ENCODE results near the gene TUBB1.
"Not testable (repeated sequence)": the region's sequence is repeated elsewhere in the genome, so short reads cannot be mapped to it uniquely, and the experiment has no call there.

Gene TUBB1

DNA sequence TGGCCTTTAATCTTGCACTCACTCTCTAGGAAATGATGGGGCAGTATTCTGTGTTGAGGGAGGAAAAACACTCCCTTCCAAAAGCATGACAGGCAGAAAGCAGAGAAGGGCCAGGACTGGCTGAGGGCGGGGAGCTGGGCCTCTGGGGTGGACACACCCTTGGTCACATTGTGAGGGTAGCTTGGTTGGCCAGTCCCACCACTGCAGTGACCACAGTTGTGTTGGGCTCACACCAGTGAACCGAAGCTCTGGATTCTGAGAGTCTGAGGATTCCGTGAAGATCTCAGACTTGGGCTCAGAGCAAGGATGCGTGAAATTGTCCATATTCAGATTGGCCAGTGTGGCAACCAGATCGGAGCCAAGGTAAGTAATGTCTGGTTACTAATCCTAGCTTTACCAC, at the start of gene TUBB1:
TSS of gene TUBB1 (plus strand) at position 213 of the 400 bp plus-strand sequence. CDS start at position 307, 94 bp downstream.
- DNase-seq (ENCODE audit: low spot score), result no peak

DNA sequence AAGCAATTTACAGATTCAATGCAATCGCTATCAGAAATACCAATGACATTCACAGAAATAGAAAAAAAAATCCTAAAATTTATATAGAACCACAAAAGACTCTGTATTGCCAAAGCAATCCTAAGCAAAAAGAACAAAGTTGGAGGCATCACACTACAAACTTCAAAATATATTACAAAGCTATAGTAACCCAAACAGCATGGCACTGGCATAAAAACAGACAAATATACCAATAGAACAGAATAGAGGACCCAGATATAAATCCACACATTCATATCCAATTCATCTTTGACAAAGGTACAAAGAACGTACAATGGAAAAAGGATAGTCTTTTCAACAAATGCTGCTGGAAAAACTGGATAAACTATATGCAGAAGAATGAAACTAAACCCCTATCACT, 49.8 kb upstream of the TUBB1 start:
- DNase-seq (ENCODE audit: low spot score), result no peak

DNA sequence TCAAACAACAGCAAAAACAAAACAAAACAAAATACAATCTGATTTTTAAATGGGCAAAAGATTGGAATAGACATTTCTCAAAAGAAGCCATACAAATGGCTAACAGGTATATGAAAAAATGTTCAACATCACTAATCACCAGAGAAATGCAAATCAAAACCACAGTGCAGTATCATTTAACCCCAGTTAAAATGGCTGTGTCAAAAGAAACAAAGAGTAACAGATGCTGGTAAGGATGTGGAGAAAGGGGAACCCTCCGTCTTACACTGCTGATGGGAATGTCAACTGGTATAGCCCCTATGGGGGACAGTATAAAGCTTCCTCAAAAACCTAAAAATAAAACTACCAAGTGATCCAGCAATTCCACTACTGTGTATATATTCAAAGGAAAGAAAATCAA, 49.1 kb upstream of the TUBB1 start:
- no peak for DNase-seq (ENCODE audit: low spot score)

DNA sequence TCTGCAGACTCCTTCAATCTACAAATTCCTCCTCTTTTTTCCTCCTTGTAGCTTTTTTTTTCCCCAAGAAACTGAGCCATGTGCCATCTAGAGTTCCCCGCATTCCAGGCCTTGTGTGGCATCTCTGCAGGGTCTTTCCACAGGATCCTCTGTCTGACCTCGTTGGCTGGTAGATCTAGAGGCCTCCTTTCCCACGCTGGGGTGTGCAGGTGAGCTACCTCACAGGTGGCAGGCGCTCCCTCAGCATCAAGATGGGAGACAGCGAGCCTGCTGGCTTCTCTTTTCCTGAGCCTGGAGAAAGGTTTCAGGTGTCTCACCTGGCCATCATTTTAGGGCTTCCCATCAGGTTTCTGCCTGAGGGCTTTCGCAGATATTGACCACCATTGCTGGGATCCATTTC, 47.8 kb upstream of the TUBB1 start:
- DNase-seq (ENCODE audit: low spot score), result no peak

DNA sequence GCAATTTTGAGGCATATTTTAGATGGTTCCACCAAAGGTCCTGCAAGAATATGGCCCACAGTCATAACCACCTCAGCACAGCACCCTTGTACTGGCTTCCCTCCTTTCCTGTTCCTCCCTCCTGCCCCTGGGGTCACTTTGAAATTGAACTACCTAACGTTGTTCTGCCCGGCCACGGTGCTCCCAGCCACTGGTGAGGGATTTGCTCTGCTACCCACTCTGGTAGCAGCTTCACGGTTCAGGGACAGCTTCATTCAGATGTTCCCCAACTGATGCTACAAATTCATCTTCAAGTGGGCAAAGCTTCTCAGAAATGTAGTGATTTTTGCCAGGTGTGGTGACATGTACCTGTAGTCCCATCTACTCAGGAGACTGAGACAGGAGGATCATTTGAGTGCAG, 46.0 kb upstream of the TUBB1 start:
- no peak for DNase-seq (ENCODE audit: low spot score)

DNA sequence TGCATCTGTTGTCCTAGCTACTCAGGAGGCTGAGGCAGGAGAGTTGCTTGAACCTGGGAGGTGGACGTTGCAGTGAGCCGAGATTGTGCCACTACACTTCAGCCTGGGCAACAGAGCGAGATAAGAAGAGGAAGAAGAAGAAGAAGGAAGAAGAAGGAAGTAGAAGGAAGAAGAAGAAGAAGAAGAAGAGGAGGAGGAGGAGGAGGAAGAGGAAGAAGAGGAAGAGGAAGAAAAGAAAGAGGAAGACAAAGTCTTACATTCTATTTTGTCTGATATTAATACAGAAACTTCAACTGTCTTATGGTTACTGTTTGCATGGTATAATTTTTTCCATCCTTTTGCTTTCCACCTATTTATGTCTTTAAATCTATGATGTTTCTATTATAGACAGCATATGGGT, 45.4 kb upstream of the TUBB1 start:
- DNase-seq (ENCODE audit: low spot score), result no peak

DNA sequence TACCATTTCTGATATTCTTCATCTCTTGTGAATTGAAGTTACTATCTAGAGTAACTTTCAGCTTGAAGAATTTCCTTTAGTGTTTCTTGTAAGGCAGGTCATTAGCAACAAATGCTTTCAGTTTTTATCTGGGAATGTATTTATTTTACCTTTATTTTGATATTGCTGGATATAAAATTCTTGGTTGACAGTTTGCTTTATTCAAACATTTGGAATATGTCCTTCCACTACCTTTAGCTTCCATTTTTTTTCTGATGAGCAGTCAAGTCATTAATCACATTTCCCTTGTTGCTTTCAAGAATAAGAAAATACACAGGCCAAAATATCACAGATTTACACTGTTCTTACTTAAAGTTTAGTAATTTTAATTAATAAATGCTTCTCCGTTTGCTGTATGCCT, 43.9 kb upstream of the TUBB1 start:
- DNase-seq (ENCODE audit: low spot score), result no peak

DNA sequence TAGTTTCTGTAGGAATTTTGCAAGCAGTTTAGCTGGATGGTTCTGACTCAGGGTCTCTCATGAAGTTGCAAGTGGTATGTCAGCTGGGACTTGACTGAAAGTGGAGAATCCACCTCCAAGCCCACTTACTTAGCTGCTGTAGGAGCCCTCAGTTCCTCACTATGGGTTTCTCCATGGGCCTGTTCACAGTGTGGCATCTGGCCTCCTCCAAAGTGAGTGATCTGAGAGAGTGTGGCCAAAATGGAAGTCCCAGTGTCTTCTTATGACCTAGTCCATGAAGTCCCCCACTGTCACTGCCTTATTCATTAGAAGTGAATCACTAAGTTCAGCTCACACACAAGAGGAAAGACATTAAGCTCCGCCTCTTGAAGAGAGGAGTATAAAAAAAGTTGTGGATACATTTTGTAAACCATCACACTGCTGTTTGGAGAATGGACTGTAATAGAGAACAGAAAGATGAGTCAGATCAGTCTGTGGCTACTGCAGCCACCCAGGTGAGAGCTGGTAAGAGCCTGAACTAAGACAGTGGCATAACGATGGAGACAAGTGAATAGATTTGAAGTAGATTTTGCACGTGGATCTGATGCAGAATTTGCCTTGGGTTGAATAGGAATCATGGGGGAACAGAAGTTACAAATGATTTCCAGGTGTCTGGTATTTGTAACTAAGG, 43.0 kb upstream of the TUBB1 start:
- no peak for DNase-seq (ENCODE audit: low spot score)

DNA sequence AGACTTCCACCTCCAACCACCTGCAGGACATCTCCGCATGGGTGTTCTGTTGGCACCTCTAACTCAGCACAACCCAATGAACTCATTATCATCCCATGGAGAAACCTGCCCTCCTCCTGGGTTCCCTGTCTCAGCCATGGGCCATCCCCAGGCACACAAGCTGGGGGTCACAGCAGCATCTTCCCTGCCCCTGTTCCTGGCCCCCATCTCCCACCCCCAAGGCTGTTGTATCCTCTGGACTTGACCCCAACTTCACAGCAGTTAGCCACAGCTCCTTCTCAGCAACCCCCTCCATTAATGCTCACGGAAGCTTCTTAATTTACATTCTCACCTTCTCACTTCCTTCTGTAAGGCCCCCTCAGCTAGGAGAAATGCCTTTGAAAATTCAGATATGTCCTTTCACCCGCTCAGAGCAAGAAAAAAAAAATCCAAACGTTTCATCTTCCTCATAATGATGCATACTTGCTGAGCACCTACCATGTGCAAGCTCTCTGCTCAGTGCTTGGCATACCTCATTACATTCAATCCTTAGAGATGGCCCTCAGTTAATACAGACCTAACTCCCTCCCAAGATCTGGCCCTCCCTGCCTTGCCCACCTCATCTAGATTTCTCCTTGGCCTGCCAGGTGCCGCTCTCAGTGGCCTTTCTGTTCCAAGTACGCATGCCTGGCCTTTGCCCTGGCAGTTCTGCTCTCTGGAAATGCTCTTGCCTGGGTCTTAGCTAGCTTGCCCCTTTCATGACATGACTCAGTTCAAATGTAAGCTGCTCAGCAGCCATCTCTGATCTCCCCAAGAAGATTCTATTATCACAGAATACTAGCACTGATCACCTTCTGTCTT, 40.7 kb upstream of the TUBB1 start:
- DNase-seq (ENCODE audit: low spot score), result no peak

DNA sequence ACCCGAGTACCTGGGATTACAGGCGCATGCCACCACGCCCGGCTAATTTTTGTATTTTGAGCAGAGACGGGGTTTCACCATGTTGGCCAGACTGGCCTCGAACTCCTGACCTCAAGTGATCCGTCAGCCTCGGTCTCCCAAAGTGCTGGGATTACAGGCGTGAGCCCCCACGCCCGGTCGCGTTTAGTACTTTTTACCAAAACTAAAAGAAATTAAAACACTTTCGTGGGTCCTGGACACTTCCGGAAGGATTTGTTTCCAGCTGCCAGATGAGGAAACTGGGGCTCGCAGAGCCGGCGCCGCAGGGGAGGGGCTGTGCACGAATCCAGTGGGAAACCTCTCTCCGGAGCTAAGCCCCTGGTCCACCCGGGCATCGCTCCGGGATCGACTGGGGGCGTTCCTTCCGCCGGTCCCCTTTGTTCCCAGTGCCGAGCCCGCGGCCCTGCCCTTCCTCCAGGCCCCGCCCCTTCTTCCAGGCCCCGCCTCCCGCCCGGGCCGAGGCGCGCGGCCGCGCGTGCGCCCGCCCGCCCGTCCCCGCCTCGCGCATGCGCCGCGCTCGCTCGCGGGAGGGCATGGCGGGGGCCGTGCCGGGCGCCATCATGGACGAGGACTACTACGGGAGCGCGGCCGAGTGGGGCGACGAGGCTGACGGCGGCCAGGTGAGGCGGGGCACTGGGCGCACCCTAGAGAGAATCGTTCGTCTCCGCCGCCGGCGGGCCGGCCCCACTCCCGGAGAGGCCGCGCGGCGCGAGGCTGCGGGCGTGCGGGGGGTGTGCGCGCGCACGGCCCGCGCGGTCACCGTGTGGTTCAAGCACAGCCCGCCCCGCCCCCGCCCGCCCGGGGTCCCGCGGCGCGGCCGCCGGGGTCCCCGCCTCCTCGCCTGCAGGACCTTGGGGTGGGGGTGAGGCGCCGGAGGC, 38.3 kb upstream of the TUBB1 start, which contains the start of gene NELFCD:
TSS of gene NELFCD (plus strand) at position 546 of the 917 bp plus-strand sequence. CDS start at position 600, 54 bp downstream.
- peak; percentile 99 for DNase-seq (ENCODE audit: low spot score)

DNA sequence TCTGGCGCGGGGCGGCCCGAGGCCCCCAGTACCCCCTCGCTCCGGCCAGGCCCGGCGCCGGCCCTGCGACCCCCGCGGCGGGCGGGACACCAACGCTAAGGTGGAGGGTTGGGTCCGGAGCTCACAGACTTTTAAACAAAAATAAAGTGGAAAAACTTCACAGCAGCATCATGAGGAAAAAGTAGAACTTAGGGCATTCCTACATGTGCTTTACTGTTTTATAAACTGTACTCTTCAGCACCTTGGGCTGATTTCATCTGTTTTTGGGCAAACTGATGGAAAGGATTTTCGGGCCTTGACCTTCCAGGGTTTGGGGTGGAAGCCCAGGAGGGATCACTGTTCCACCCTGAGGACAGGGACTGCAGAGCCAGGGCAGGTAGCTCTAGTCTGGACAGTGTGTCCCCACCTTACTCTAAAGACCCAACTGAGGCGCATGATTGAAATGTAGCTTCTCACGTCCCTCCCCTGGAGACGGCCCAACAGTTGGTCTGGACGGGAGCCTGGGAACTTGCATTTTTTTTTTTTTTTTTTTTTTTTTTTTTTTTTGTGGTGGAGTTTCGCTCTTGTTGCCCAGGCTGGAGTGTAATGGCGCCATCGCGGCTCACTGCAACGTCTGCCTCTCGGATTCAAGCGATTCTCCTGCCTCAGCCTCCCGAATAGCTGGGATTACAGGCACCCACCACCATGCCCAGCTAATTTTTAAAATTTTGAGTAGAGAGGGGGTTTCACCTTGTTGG, 37.4 kb upstream of the TUBB1 start:
- DNase-seq (ENCODE audit: low spot score), result no peak

DNA sequence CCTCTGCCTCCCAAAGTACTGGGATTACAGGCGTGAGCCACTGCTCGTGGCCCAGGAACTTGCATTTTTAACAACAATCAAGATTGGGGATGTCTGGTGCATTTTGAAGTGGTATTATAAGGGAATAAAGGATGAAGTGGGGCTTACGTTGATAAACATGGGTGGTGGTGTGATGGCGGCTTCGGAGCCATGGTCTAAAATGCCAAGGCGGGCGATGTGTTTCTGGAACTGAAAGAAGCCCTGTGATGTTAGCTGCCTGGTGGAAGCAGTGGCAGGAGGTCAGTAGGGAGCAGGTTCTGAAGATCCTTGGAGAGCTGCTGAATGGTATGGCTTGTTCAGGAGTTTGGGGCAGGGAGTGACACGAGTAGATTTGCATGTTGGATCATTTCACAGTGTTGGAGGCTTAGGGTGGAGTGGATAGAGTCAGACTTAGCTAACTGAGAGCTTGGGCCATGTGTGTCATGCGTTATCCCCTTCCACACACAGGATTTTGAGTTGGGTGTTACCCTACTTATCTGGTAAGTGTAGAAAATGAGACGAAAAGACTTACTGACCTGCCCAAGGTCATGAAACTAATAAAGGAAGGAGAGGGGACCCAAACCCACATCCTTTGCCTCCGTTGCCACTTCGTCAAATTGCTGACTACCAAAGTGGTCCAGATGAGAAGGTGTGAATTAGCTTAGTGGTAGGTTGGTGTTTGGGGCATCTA, 36.7 kb upstream of the TUBB1 start:
- no peak for DNase-seq (ENCODE audit: low spot score)

DNA sequence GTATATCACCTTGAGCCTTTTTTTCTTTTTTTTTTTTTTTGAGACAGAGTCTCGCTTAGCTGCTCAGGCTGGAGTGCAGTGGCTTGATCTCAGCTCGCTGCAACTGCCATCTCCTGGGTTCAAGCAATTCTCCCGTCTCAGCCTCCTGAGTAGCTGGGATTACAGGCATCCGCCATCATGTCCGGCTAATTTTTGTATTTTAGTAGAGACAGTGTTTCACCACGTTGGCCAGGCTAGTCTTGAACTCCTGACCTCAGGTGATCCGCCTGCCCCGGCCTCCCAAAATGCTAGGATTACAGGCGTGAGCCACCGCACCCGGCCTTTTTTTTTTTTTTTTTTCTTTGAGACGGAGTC, 36.1 kb upstream of the TUBB1 start:
- DNase-seq (ENCODE audit: low spot score), result not testable (repeated sequence)

DNA sequence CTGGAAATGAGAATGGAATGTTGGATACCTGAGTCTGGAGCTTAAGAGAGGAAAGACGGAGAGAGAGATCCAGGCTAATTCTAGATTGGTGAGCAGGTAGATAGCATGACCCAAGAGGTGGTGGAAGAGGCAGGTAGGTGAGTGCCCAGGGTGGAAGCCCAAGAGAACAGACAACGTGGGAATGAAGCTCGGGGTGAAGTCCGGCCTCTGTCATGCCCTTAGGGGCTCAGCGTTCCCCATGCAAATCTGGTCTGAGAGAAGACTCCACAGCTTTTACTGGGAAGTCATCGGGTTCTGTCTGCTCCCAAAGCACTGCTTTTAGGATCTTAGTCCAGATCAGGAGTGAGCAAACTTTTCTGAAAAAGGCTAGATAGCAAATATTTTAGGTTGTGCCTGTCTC, 34.5 kb upstream of the TUBB1 start:
- no peak for DNase-seq (ENCODE audit: low spot score)

DNA sequence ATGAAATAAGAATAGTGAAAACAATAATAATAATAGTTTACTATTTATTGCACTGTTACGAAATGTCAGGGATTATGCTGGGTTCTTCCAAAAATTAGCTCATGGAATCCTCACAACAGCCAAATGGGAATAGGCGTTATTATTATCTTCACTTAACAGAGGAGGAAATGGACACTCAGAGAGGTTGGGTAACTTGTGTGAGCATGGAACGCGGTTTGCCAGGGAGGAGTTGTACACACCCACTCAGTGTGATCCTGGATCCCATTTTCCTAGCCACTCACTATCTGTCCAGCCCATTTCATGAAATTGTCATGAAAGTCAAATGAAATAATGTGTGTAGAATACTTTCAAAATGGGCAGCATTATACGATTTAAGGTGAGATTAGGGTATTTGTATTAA, 33.6 kb upstream of the TUBB1 start:
- DNase-seq (ENCODE audit: low spot score), result no peak

DNA sequence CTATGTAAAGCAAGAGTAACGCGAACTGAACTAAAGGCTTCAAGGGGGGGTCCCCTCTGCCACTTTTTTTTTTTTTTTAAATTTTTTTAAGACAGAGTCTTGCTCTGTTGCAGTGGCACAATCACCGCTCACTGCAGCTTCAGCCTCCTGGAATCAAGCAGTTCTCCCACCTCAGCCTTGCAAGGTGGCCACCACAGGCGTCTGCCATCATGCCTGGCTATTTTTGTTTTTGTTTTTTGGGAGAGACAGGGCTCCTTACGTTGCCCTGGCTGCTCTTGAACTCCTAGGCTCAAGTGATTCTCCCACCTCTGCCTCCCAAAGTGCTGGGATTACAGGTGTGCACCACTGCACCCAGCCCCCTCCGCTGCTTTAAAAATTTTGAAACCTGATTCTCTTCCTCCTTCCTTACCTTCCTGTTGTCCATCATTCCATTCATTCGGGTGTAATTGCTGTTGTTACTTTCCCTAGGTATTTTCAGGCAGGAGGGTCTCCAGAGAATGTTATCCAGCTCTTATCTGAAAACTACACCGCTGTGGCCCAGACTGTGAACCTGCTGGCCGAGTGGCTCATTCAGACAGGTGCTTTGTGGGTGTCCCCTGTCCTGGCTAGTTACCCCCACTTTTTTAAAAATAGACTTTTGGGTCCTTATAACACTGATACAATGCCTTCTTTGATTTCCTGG, 32.8 kb upstream of the TUBB1 start:
- DNase-seq (ENCODE audit: low spot score), result no peak

DNA sequence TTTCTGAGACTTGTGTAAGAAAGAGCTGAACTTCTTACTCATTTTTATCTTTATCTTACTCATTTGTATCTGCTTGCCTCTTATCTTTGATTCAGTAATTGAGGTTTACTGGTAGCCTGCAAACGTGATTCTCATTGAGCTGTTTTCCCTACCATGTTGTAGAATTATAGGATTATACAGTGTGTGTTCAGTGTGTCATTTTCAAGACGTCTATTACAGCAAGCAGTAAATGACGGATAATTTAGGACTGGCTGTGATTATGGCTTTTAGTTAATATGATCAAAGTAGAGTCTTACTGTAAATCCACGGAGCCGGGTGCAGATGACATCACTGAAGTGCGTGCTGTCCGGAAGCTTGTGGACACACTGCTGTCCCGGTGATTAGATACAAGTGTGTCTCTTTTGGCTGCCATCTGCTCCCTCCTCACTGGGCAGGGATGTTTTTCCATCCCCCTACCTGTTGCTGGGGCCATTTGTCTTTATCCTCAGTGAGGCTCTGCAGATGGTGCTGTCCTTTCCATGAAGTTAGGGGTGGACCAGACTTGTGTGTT, 32.2 kb upstream of the TUBB1 start:
- DNase-seq (ENCODE audit: low spot score), result no peak

DNA sequence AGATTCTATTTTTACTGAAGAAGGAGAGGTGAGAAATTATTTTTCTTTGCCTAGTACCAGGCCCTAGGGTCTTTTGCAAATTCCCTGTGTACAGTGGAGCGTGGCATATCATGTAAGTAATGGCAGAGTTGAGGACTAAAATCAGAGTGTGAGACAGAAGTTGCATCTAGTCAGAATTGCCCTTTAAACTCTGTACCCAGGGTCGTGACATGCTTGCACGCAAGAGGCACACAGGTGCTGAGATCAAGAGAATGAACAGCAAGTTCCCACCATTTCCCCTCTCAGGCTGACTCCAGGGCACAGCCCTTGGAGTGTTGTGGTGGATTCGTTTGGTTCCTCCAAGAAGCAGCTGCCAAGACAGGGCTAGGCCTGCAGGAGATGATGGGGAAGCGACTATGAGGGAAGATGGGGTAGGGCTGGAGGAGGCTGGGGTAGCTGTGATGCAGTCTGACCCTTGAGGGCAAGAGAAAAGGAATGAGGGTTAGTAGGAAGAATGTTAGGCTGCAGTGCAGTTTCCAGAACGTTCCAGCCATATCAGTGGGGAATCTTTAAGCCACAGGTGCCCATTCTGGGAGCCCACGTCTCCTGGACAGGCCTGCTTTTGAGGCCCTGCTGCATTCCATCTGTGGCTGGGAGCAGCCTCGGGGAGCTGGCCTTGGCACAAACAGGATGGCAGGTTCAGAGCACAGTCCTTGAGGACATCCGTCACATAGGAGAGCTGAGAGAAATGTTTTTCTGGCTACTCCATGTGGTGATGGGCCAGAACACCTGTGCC, 31.3 kb upstream of the TUBB1 start:
- no peak for DNase-seq (ENCODE audit: low spot score)

DNA sequence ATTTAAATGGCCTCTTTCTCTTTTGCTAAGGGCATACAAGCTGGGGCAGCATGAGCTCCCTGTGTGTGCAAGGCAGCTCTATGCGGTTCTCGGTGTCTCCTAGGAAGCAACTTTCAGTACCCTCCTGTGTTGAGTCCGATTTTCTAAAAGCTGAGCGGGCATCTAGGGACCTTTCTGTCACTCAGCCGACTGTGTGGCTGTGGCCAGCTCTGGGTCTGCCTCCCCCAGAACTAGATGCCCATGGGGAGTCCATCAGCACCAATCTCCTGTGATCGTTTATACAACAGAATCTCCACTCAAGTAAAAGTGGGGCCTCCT, 30.7 kb upstream of the TUBB1 start:
- DNase-seq (ENCODE audit: low spot score), result no peak

DNA sequence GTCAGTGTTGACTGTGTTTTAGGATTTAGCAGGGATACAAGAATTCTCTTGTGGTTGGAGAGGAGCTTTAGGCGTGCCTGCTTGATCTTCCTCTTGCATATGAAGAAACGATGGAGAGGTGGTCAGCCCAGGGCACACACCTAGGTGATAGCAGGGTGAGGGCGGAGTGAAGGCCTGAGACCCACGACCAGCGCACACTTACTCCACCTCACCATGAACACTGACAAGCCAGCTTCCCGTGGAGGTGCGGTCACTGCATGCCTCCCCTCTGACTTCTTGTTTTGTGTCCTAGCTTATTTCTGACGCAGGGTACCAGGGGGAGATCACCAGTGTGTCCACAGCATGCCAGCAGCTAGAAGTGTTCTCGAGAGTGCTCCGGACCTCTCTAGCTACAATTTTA, 30.0 kb upstream of the TUBB1 start:
- DNase-seq (ENCODE audit: low spot score), result no peak

All from HuH-7.5 (cell line).